ENCODE results near the gene DOK3.

DOK3 gene

DNA sequence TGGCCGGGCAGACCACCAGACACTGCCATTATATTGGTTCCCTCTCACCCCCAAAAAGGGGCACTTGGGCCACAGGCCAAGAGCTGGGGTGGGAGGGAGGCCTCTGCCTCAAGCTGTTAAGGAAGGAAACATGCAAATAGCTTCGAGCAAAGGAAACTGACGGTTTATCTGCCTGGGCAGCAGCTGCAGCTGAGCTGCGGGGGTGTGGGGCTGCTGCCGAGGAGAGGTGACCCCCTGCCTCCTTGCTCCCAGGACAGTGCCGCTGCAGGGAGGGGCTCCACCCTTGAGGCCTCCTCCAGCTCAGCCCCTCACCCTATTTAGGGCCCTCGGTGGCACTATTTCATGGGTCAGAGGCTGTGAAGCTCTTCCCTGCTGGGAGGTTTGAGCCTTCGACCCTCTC, 789 bp downstream of the DOK3 start:
- H3K4me3 ChIP-seq (ENCODE audit: control insufficient read depth, low read depth, low read length), result no peak overlapping the region
- TF ChIP-seq, protein P1, sequence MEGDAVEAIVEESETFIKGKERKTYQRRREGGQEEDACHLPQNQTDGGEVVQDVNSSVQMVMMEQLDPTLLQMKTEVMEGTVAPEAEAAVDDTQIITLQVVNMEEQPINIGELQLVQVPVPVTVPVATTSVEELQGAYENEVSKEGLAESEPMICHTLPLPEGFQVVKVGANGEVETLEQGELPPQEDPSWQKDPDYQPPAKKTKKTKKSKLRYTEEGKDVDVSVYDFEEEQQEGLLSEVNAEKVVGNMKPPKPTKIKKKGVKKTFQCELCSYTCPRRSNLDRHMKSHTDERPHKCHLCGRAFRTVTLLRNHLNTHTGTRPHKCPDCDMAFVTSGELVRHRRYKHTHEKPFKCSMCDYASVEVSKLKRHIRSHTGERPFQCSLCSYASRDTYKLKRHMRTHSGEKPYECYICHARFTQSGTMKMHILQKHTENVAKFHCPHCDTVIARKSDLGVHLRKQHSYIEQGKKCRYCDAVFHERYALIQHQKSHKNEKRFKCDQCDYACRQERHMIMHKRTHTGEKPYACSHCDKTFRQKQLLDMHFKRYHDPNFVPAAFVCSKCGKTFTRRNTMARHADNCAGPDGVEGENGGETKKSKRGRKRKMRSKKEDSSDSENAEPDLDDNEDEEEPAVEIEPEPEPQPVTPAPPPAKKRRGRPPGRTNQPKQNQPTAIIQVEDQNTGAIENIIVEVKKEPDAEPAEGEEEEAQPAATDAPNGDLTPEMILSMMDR (conservative IDR thresholded peaks at IDR 0.05; ENCODE audit: control insufficient read depth, insufficient read depth, low read depth, low read length), result no peak
- DNase-seq (ENCODE audit: low read depth), result no peak

DNA sequence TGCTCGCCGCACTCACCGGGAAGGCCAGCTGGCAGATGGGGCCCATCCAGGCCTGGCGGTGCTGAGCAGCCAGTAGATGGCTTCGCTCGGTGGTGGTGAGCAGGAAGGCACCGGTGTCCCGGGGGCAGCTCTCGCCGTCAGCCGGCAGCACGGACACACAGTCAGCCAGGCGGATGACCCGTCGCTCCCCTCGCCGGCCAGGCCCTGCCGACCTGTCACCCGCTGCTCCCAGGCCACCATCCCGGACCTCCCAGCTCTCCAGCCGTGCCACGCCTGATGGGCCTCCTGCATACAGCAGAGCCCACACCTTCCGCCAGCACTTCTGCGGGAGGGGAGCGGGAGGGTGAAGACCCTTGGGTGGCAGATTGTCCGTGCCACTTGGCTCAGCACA, 1.4 kb downstream of the DOK3 start:
- H3K4me3 ChIP-seq (ENCODE audit: control insufficient read depth, low read depth, low read length), result no peak overlapping the region
- TF ChIP-seq, protein P1 (conservative IDR thresholded peaks at IDR 0.05; ENCODE audit: control insufficient read depth, insufficient read depth, low read depth, low read length), result no peak
- no peak for DNase-seq (ENCODE audit: low read depth)

DNA sequence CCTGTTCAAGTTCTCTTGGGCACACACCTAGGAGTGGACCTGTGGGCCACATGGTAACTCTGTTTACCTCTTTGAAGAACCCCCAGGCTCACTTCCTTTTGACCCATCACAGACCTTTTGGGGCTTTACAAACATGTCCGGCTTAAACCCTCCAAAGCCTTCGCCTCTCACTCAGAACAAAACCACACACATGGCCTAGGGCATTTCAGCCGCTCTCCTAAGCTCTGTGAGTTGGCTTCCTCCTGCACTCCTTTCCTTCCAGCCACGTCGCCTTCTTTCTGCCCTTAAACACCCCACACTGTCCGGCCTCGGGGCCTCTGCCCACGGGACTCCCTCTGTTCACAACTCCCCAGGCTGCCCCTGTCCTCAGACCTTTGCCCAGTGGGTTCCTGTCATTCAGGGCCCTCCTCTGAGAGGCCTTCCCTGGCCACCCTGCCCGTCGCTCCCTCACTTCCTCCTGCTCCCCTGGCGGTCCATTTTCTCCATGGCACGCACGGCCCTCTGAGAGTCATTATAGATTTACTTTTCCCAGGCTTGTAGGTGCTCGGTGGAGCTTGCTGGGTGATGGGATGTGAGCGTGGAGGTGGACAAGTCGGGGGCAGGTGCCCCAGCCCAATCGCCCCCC, 1.9 kb downstream of the DOK3 start:
- TF ChIP-seq, protein P1 (conservative IDR thresholded peaks at IDR 0.05; ENCODE audit: control insufficient read depth, insufficient read depth, low read depth, low read length), result no peak
- no peak overlapping the region for H3K4me3 ChIP-seq (ENCODE audit: control insufficient read depth, low read depth, low read length)
- DNase-seq (ENCODE audit: low read depth), result no peak

DNA sequence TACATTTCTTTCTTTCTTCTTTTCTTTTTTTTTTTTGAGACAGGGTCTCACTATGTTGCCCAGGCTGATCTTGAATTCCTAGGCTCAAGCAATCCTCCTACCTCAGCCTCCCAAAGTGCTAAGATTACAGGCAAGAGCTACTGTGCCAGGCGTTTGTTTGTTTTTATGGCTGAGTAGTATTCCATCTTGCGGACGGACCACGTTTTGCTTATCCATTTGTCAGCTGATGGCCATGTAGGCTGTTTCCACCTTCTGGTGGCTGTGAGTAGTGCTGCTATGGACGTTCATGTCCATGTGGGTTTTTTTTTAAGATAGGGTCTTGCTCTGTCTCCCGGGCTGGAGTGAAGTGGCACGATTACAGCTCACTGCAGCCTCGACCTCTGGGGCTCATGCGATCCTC, 2.5 kb downstream of the DOK3 start:
- TF ChIP-seq, protein P1 (conservative IDR thresholded peaks at IDR 0.05; ENCODE audit: control insufficient read depth, insufficient read depth, low read depth, low read length), result peak; percentile 27
- no peak overlapping the region for H3K4me3 ChIP-seq (ENCODE audit: control insufficient read depth, low read depth, low read length)
- DNase-seq (ENCODE audit: low read depth), result peak; percentile 34

DNA sequence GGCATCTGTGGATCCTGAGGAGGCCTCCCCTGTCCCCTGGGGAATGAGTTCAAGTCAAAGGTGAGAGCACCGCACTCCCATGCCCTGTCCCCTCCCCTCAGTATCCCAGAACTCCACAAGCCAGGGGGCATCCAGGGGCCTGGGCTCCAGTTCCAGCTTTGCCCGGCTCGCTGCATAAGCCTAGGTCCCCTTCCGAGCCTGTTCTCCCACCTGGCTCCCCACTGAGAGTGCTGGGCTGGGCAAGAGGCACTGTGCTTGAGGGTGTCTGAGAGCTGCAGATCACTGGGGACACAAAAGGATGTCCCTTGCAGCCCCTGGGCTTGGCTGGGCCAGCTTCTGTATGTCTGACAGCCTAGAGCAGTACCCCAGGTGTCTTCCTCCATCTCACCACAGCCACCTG, 4.6 kb downstream of the DOK3 start:
- no peak overlapping the region for H3K4me3 ChIP-seq (ENCODE audit: control insufficient read depth, low read depth, low read length)
- no peak for DNase-seq (ENCODE audit: low read depth)
- TF ChIP-seq, protein P1 (conservative IDR thresholded peaks at IDR 0.05; ENCODE audit: control insufficient read depth, insufficient read depth, low read depth, low read length), result no peak

DNA sequence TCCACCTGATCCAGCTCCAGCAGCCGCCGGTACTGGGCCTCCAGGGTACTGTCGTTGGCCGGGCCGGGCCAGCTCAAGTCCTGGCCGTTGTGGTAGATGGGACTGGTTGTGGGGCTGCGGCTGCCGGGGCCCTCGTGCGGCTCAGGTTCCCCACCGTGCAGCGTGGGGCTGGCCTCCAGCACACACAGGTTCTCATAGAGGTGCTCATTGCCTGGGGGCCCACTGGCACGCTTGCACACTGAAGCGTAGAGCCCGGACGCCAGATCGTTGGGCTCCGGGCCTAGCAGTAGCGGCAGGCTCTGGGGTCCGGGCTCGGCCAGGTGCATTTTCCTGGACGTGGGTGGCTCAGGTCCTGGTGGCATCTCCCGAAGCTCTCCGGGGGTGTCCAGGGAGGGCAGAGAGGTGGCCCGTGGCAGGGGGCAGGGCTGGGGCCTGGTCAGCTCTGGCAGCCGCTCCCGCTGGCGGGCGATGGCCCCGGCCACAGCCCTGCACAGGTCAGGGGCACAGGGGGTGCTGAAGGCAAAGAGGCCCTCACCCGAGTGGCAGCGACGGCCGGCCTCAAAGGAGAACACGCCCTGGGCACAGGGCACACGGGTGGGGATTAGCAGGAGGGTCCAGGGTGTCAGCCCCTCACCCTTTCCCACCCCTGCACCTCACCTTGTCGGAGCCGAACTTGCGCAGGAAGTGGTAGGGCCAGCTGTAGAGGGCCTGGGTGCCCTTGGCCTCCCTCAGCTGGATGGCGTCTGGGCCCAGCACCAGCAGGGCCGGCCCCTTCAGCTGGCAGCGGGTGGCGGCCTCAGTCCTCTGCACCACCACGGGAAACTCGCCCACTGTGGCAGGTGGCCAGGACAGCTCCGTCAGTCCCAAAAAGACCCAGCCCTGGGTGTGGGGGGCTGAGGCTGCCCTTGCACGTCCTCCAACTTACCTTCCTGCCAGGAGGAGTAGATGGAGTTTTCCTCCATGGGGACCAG, 5.3 kb downstream of the DOK3 start:
- no peak for DNase-seq (ENCODE audit: low read depth)
- TF ChIP-seq, protein P1 (conservative IDR thresholded peaks at IDR 0.05; ENCODE audit: control insufficient read depth, insufficient read depth, low read depth, low read length), result no peak
- H3K4me3 ChIP-seq (ENCODE audit: control insufficient read depth, low read depth, low read length), result no peak overlapping the region

Measured in fibroblast of mammary gland (primary cell).